GM23248 (cell line): Measurements from ENCODE around the gene SYCP1. TPM values are rescaled to one million over a fixed set of nuclear protein-coding genes. Genes with fewer than 3 reads are reported as not detected.
"Not testable (repeated sequence)": the region's sequence is repeated elsewhere in the genome, so short reads cannot be mapped to it uniquely, and the experiment has no call there.

Experiments
- DNase-seq: peaks from one replicate; pipeline ENCODE4 v3.0.0-alpha.2; 2015
- H2AFZ ChIP-seq: fragments of 200-600 bp; sonication (generic); 2 replicates; pipeline ENCODE4 v1.6.1; 2016; ENCODE audit warnings: antibody characterized with exemption
- H3F3A ChIP-seq: fragments of 200-600 bp; sonication (generic); 2 replicates; pipeline ENCODE4 v1.6.1; 2016; ENCODE audit warnings: mild to moderate bottlenecking, antibody characterized with exemption, mixed run types; ENCODE audit not compliant: insufficient read depth
- H3K27ac ChIP-seq: fragments of 200-600 bp; sonication (generic); 2 replicates; pipeline ENCODE4 v1.5.1; 2016; ENCODE audit warnings: mild to moderate bottlenecking
- H3K27me3 ChIP-seq: fragments of 200-600 bp; sonication (generic); replicated peaks from 2 replicates; pipeline ENCODE4 v1.6.1; 2016; ENCODE audit warnings: mild to moderate bottlenecking; ENCODE audit not compliant: insufficient read depth
- H3K36me3 ChIP-seq: fragments of 200-600 bp; sonication (generic); 2 replicates; pipeline ENCODE4 v1.6.1; 2016; ENCODE audit warnings: low read depth, mild to moderate bottlenecking
- H3K4me1 ChIP-seq: fragments of 200-600 bp; sonication (generic); 2 replicates; pipeline ENCODE4 v1.6.1; 2016; ENCODE audit warnings: mild to moderate bottlenecking; ENCODE audit not compliant: insufficient read depth
- H3K4me2 ChIP-seq: fragments of 200-600 bp; sonication (generic); one replicate; pipeline ENCODE4 v1.6.1; 2016; ENCODE audit warnings: mild to moderate bottlenecking; ENCODE audit not compliant: unreplicated experiment
- H3K4me3 ChIP-seq: fragments of 200-600 bp; sonication (generic); 2 replicates; pipeline ENCODE4 v1.5.1; 2016; ENCODE audit warnings: mild to moderate bottlenecking
- H3K79me2 ChIP-seq: fragments of 200-600 bp; sonication (generic); 2 replicates; pipeline ENCODE4 v1.6.1; 2016; ENCODE audit warnings: mild to moderate bottlenecking; ENCODE audit not compliant: insufficient read depth
- H3K9ac ChIP-seq: fragments of 200-600 bp; sonication (generic); 2 replicates; pipeline ENCODE4 v1.6.1; 2016; ENCODE audit warnings: mild to moderate bottlenecking
- H3K9me2 ChIP-seq: fragments of 200-600 bp; sonication (generic); 2 replicates; pipeline ENCODE4 v1.6.1; 2016; ENCODE audit warnings: mixed run types, mild to moderate bottlenecking, moderate library complexity; ENCODE audit not compliant: insufficient read depth
- H3K9me3 ChIP-seq: fragments of 200-600 bp; sonication (generic); one replicate; pipeline ENCODE4 v1.6.1; 2017; ENCODE audit warnings: low read depth
- H4K20me1 ChIP-seq: fragments of 200-600 bp; sonication (generic); 2 replicates; pipeline ENCODE4 v1.6.0; 2016; ENCODE audit not compliant: insufficient read depth
- EZH2 ChIP-seq: fragments of 200-600 bp; sonication (generic); IDR thresholded peaks from 2 replicates; pipeline ENCODE4 v1.6.1; 2018; ENCODE audit warnings: antibody characterized with exemption, mild to moderate bottlenecking; ENCODE audit not compliant: insufficient read depth, poor library complexity, severe bottlenecking
- EZH2phosphoT487 ChIP-seq: fragments of 200-600 bp; sonication (generic); IDR thresholded peaks from 2 replicates; pipeline ENCODE4 v1.6.1; 2018; ENCODE audit warnings: antibody characterized with exemption, moderate library complexity, mild to moderate bottlenecking, low read depth; ENCODE audit not compliant: insufficient read depth
- WGBS, 2 experiments: methylation state at CpG; one replicate each; pipeline ENCODE4 v1.1.6; 2015 to 2017; ENCODE audit warnings: low lambda C conversion rate in 2 of 2, low coverage in 1 of 2; ENCODE audit errors: missing lambda C conversion rate in 2 of 2; 5-methylcytosine and 5-hydroxymethylcytosine counted together
- in situ Hi-C: fragments of 300-500 bp; cut with MboI; formaldehyde crosslinking; loops from 2 replicates; pipeline ENCODE4 v1.15.0; 2020
- polyA plus RNA-seq: library from polyadenylated mRNA; unstranded; fragments of >200 nt; fragmentation: Nextera tagmentation; extraction: Ambion mirVana; gene quantifications from 2 replicates; pipeline ENCODE4 v1.2.1, GENCODE V29; 2016
- total RNA-seq: library from RNA; depleted of rRNA; stranded (reverse); fragments of >200 nt; shearing (Covaris generic); gene quantifications from 2 replicates; pipeline ENCODE4 v1.2.3, GENCODE V29; 2014

The SYCP1 gene
- total and polyA plus RNA-seq, 2 experiments from 2014 or later = not detected

GRCh38 chr1:115013792-115014191, 159.1 kb downstream of the SYCP1 start:
- H4K20me1 ChIP-seq = no peaks in the 10 kb centered on the region
- H3K79me2 ChIP-seq = no peaks in the 10 kb centered on the region
- no peaks in the 10 kb centered on the region for H3K4me1 ChIP-seq
- H3F3A ChIP-seq = no peaks in the 10 kb centered on the region
- no peak overlapping the region for H3K4me2 ChIP-seq
- 44 to 55% methylated on average over 2 of the region's 2 CpGs for WGBS, 2 experiments
- no peak overlapping the region for H3K4me3 ChIP-seq
- DNase-seq = no peak
- in situ Hi-C loops = no loop called here
- H3K27ac ChIP-seq = no peak overlapping the region
- H3K9me2 ChIP-seq = no peaks in the 10 kb centered on the region
- TF ChIP-seq EZH2phosphoT487 (no peak), EZH2 (no peak)
- no peak overlapping the region for H3K9ac ChIP-seq
- H3K27me3 ChIP-seq = no peaks in the 10 kb centered on the region
- no peaks in the 10 kb centered on the region for H3K9me3 ChIP-seq
- H2AFZ ChIP-seq = no peak overlapping the region
- no peaks in the 10 kb centered on the region for H3K36me3 ChIP-seq

GRCh38 chr1:115019549-115019948, 164.9 kb downstream of the SYCP1 start:
- 57 to 65% methylated on average over 9 of the region's 9 CpGs for WGBS, 2 experiments
- DNase-seq, H3K36me3 ChIP-seq, H3K79me2 ChIP-seq, H3F3A ChIP-seq, H3K9me3 ChIP-seq, in situ Hi-C loops, H3K4me3 ChIP-seq, H3K4me2 ChIP-seq, H3K4me1 ChIP-seq, H4K20me1 ChIP-seq, H3K9ac ChIP-seq, H2AFZ ChIP-seq, H3K9me2 ChIP-seq, H3K27ac ChIP-seq: not testable (repeated sequence)
- peaks cover 11% of the 10 kb centered on the region for H3K27me3 ChIP-seq

- no peaks in the 10 kb centered on the region for H3K9me2 ChIP-seq
- in situ Hi-C loops = no loop called here
Observed at GRCh38 chr1:115021145-115021544, 166.5 kb downstream of the SYCP1 start.

GRCh38 chr1:115023593-115023992, 168.9 kb downstream of the SYCP1 start:
- in situ Hi-C loops = no loop called here
- no peak overlapping the region for H3K4me2 ChIP-seq
- no peaks in the 10 kb centered on the region for H3K36me3 ChIP-seq
- H3K4me1 ChIP-seq = no peaks in the 10 kb centered on the region
- H3K9me2 ChIP-seq = no peaks in the 10 kb centered on the region
- no peaks in the 10 kb centered on the region for H3K9me3 ChIP-seq
- H3K27ac ChIP-seq = no peak overlapping the region
- H3K9ac ChIP-seq = no peak overlapping the region
- no peaks in the 10 kb centered on the region for H3F3A ChIP-seq
- H2AFZ ChIP-seq = no peak overlapping the region
- DNase-seq = no peak
- H3K79me2 ChIP-seq = no peaks in the 10 kb centered on the region
- H4K20me1 ChIP-seq = no peaks in the 10 kb centered on the region
- TF ChIP-seq EZH2phosphoT487 (no peak), EZH2 (no peak)
- peaks cover 11% of the 10 kb centered on the region for H3K27me3 ChIP-seq
- H3K4me3 ChIP-seq = no peak overlapping the region

More at GRCh38 chr1:115021145-115021544, 166.5 kb downstream of the SYCP1 start:
- Histone ChIP-seq H3K4me1 (no peaks in the 10 kb centered on the region), H4K20me1 (no peaks in the 10 kb centered on the region), H3K9me3 (no peaks in the 10 kb centered on the region), H3K9ac (no peak overlapping the region), H3K4me2 (no peak overlapping the region), H3K36me3 (no peaks in the 10 kb centered on the region), H2AFZ (no peak overlapping the region), H3K4me3 (no peak overlapping the region), H3F3A (no peaks in the 10 kb centered on the region), H3K79me2 (no peaks in the 10 kb centered on the region), H3K27ac (no peak overlapping the region), H3K27me3 (peaks cover 11% of the 10 kb centered on the region)
- 14 to 25% methylated on average over 1 of the region's 1 CpG for WGBS, 2 experiments
- no peak for DNase-seq
- no peak for TF ChIP-seq EZH2phosphoT487
- no peak for TF ChIP-seq EZH2

GRCh38 chr1:115029526-115029925, 174.9 kb downstream of the SYCP1 start, which contains the start of gene TSHB:
TSS of gene TSHB (plus strand) at chr1:115029826. CDS start at chr1:115033363, 3,537 bp downstream.
- H3K9me3 ChIP-seq = no peaks in the 10 kb centered on the region
- no peak for DNase-seq
- H3K9me2 ChIP-seq = no peaks in the 10 kb centered on the region
- no peak for TF ChIP-seq EZH2phosphoT487
- TF ChIP-seq EZH2 = no peak
- H4K20me1 ChIP-seq = no peaks in the 10 kb centered on the region
- H3F3A ChIP-seq = no peaks in the 10 kb centered on the region
- H3K4me2 ChIP-seq = no peak within 1 kb of the TSS
- in situ Hi-C loops = no loop called here
- H3K27ac ChIP-seq = no peak within 1 kb of the TSS
- H2AFZ ChIP-seq = no peak within 1 kb of the TSS
- H3K4me1 ChIP-seq = no peaks in the 10 kb centered on the region
- H3K79me2 ChIP-seq = no peaks in the 10 kb centered on the region
- H3K4me3 ChIP-seq = no peak within 1 kb of the TSS
- H3K27me3 ChIP-seq = no peaks in the 10 kb centered on the region
- H3K36me3 ChIP-seq = no peaks in the 10 kb centered on the region
- H3K9ac ChIP-seq = no peak within 1 kb of the TSS
